Measurements from ENCODE around the gene ERN2.
A peak's percentile ranks its signal among the peaks of the same experiment; 100 is the strongest.
"Not testable (repeated sequence)": the region's sequence is repeated elsewhere in the genome, so short reads cannot be mapped to it uniquely, and the experiment has no call there.

Gene ERN2

DNA sequence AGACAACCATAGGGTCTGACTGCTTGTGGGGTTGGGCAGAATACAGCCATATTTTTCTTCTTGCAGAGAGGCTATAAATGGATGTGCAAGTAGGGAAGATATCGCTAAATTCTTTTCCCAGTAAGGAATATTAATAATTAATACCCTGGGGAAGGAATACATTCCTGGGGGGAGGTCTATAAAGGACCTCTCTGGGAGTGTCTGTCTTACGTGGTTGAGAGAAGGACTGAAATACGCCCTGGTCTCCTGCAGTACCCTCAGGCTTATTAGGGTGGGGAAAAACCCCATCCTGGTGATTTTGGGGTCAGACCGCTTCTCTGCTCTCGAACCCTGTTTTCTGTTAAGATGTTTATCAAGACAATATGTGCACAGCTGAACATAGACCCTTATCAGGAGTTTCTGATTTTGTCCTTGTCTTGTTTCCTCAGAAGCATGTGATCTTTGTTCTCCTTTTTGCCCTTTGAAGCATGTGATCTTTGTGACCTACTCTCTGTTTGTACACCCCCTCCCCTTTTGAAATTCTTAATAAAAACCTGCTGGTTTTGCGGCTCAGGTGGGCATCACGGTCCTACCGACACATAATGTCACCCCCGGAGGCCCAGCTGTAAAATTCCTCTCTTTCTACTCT is 9.7 kb upstream of the ERN2 start:
- DNase-seq (ENCODE audit: low read depth): not testable (repeated sequence)

DNA sequence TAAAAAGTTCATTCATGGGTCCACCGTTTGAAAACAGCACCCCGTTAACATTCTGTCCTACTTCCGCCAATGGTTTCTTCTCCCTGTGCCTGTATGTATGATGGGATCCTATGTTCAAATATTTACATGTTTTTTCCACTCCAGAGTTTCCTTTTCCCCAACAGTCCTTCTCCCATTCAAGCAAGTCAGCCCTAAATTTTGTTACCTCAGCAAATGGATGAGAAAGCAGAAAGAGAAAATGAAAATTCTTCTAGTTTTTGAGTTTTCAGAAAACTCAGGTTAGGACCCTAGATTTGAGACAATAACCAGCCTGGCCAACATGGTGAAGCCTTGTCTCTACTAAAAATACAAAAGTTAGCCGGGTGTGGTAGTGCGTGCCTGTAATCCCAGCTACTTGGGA is 3.5 kb upstream of the ERN2 start:
- DNase-seq (ENCODE audit: low read depth): no peak

DNA sequence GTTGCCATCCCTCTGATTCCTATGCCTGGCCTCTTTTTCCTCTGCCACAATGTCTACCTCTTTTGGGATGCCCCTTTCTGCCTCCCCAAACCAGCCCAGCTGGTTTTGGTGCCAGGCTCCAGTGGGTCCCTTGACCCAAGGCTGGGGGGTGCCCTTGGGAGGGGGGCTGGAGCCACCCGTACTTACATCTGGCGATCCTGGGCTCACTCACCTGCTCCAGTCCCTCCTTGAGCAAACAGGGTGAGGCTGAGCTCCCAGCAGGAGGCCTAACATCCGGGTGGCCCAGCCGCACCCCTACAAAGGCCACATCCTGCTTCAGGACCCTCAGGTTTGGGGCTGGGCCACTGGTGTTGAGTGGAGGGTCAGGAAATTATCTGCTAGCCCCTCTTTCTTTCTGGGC is 1.2 kb downstream of the ERN2 start:
- no peak for DNase-seq (ENCODE audit: low read depth)

DNA sequence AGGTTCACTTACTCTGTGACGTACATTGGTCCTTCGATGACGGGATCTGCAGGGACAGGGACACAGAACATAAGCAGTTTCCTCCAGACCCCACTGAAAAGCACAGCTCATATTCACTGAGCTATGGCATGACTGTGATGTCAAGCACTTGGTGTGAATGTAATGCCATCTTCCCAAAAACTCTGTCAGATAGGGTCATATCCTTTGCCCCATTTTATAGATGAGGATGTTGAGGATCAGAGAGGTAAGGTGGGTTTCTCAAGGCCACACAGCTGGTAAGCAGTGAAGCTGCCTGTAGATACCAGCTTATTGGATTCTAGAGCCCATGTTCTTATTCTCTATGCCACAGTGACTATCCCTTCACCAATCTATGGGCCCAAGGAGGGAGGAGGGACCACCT is 2.5 kb downstream of the ERN2 start:
- no peak for DNase-seq (ENCODE audit: low read depth)

DNA sequence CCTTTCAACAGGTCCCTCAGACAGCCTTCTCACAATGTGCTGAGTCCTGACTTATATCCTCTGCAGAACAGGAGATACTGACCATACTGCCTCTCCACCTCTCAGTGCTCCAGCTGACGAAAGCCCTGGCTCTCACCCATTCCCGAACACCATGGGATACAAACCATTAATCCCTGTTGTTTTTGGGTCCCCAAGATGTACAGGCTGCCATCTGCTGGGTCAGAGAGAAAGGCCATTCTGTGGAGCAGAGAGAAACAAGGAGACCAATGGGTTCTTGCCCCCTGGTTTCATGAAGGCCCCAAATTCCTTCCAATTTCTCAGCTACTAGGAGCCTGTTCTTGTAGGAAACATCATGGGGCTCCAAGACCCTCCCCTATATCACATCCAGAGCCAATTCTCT is 3.0 kb downstream of the ERN2 start:
- no peak for DNase-seq (ENCODE audit: low read depth)

DNA sequence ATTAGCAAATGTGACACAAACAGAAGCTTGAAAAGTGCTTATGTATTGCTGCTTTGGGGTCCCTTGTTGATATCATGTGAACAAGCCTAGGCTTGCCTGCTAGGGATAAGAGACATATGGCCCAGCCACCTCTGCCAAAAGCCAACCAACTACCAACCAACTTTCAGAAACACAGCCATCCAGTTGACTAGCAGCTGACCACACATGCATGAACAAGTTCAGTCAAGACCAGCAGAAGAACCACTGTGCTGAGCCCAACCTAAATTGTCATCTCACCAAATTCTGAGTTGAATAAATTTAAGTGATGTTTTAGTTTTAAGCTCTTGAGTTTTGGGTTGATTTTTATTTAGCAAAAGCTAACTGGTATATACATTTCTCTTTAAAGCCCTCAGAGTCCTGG is 3.5 kb downstream of the ERN2 start:
- no peak for DNase-seq (ENCODE audit: low read depth)

DNA sequence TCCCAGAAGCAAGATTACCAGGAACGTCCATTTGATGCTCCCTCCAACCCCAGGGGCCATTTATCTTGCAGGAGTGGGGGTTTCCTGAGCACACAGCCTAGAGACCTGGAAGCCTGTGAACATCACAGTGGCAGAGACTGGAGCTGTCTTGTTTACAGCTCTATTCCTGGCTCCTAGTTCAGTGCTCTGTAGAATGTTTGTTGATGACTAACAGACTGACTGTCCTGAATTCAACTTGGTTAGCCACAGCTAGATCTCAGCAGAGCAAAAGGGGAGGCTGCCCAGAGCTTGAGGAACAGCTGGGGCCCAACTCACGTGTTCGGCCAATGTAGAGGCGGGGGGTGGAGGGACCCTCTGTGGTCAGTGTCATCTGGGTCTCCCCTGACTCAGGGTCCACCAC is 6.6 kb downstream of the ERN2 start:
- no peak for DNase-seq (ENCODE audit: low read depth)

DNA sequence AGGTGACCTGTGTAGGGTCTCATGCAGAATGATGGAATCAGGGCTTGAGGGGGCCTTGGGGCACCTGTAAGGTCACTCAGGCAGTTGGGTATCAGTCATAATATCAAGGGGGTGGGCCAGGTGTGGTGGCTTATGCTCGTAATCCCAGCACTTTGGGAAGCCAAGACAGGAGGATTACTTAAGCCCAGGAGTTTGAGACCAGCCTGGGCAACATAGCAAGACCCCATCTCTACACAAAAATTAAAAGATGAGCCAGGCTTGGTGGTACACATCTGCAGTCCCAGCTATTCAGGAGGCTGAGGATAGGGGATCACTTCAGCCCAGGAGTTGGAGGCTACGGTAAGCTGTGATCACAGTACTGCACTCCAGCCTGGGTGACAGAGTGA is 7.5 kb downstream of the ERN2 start:
- DNase-seq (ENCODE audit: low read depth): no peak

DNA sequence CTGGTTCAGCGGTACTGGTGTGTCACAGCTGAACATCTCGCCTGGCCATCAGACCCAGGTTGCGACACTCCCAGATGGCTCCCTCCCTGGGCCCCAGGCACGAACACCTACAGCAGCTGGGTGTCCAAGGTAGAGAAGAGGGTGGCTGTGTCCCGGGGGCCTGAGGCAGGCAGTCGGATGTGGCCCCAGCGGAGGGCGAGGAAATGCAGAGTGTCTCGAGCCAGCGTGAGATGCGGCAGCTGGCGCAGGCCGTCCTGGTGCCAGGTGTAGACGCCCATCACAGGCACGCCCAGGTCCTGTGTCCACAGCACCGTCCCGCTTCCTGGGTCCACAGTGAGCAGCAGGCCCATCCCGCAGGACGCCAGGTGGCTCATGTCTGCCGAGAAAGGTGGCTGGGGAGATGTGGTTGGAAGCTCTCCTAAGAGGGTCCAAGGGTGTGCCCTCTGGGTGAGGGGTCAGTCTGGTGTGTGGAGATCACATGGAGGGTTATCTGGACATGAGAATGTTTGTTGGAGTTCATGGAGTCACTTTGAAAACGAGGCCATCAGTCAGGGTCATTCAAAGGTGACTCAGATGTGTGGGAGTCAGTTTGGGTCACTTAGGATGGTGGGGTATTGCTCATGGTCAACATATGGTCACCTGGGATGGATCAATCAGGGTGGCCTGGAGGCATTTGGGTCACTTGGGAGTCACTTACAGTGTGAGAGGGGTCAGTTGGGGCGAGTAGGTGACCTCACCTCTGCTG is 8.1 kb downstream of the ERN2 start:
- DNase-seq (ENCODE audit: low read depth): no peak

DNA sequence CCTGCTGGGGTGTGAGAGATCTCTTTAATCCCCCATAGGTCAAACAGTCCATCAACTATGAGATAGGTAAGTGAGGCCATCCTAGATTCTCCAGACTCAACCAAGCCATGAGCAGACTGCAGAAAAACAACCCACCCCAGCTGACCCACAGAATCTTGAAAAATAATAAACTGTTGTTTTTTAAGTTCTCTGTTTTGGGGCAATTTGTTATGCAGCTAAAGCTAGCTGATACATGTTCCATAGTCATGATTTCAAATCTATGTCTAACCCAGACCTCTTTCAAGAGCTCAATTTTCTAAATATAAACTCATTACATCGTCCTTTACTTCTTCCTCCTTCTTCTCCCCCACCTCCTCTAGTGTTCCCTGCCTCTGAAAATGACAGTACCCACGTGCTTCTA is 10.1 kb downstream of the ERN2 start:
- DNase-seq (ENCODE audit: low read depth): no peak

DNA sequence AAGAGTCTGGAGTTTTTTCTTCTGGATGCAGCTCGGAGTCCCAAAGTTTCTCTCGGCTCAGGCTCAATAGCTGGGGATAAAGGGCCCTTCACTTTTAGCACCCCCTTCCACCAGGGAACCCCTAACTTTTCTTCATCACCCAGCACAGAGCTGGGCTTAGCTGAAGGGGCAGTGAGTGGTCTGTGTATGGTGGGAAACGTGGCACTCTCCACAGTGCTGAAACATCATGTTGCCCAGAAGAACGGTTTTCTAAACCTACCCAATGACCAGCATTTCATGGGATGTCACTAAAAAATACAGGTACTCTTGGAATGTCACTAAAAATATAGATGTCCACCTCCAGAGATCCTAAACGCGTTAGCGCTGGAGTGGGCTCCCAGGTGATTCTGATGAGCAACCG is 12.0 kb downstream of the ERN2 start:
- DNase-seq (ENCODE audit: low read depth): no peak

DNA sequence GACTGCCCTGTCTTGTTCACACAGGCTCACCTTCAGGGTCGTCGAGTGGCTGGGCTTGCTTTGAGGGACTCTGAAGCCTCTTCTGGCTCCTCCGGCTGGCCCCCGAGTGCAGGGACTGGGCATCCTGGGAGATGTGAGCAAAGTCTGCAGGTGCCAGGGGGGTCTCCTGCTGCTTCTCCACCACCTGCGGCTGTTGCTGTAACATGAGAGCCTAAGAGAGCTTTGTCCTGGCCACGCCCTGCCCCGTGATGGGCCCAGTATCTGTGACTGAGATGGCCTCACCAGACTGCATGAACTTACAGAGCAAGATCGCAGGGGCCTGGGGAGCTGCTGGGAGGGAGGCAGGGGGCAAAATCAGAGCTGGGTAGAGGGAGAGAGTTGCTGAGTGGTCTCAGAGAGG is 12.5 kb downstream of the ERN2 start:
- no peak for DNase-seq (ENCODE audit: low read depth)

DNA sequence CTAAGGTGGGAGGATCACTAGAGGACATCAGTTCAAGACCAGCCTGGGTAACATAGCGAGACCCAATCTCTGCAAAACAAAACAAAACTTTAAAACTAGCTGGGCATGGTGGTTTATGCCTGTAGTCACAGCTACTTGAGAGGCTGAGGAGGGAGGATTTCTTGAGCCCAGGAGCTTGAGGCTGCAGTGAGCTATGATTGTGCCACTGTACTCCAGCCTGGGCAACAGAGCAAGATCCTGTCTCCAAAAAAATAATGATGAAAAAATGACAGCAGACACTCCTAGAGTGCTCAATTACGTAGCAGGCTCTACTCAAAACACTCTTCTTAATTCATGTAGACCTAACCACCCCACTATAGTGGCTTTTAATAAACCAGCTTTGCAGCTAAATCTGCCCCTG is 12.9 kb downstream of the ERN2 start:
- DNase-seq (ENCODE audit: low read depth): no peak

DNA sequence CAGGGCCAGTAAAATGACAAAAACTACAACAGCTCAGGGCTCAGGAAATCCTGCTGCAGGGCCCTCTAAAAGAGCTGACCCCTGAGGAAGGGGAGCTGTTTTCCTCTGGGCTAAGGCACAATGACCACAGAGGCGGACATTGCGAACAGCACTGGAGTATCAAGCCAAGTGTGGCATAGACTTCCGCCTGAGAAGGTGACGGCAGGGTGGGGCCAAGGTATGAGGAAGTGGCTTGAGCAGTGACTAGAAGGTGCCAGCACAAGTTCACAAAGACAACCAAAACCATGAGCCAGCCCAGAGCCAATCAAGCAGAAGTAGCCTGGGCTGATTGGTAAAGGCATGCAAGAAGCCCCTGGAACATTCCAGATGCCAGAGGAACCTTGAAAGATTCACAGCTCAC is 13.9 kb downstream of the ERN2 start:
- DNase-seq (ENCODE audit: low read depth): no peak

DNA sequence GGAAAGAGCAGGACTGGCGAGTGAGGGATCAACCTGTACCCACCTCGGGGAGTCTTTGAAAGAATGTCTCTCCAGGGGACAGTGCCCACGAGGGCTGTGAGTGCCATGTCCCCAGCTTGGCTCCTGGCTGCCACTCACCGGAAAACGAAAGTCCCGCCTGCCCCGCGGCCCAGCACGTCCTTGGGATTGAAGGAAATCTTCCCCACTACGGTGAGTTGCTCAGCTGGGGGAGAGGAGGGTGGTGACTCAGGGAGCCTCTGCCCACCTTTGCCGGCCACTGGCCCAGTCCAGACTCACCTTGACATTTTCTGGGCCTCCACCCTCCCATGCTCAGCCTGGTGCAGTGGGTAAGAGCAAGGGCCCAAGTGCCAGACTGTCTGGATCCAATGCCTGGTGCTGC is 17.3 kb downstream of the ERN2 start:
- no peak for DNase-seq (ENCODE audit: low read depth)

DNA sequence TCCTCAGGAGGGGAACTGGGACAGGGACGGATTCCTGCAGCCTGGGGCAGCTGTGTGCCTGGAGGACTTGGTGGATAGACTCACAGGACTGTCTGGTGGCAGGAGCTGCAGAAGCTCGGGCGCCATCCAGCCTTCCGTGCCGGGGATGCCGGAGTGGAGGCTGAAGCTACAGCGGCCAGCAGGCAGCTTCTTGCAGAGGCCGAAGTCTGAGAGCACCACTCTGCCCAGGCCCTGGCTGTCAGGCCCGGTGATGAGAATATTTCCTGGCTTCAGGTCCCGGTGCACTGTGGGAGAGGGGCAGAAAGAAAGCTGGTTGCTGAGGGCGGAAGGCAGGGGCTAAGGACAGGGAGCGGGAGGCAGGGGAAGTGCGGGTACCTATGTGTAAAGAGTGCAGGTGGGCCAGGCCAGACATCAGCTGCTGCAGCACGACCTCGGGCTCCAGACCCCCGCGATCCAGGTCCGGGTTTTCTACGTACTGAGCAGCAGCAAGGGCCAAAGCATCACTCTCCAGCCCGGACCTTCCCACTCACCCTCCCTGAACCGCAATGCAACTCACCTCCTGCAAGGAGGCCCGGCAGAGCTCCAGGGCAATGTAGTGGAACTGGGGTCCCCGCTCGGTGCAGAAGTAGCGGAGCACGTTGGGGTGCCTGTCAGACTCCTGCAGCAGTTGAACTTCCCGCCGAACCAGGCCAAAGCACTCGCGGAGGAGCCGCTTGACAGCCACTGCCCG is 18.2 kb downstream of the ERN2 start:
- DNase-seq (ENCODE audit: low read depth): peak; percentile 72

DNA sequence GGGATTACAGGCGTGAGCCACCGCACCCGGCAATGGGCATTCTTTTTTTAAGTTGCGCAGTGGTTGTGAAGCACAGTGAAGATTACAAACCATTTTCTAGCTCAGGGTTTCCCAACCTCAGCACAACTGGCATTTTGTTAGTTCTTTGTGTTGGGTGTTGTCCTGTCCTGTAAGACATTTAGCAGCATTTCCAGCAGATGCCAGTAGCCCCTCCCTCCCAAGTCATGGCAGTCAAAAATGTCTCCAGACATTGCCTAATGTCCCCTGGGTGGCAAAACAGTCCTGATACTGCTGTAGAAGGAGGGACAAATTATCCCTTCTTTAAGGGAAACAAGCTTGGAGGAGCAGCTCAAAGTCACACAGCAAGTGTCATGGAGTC is 18.8 kb downstream of the ERN2 start:
- no peak for DNase-seq (ENCODE audit: low read depth)

DNA sequence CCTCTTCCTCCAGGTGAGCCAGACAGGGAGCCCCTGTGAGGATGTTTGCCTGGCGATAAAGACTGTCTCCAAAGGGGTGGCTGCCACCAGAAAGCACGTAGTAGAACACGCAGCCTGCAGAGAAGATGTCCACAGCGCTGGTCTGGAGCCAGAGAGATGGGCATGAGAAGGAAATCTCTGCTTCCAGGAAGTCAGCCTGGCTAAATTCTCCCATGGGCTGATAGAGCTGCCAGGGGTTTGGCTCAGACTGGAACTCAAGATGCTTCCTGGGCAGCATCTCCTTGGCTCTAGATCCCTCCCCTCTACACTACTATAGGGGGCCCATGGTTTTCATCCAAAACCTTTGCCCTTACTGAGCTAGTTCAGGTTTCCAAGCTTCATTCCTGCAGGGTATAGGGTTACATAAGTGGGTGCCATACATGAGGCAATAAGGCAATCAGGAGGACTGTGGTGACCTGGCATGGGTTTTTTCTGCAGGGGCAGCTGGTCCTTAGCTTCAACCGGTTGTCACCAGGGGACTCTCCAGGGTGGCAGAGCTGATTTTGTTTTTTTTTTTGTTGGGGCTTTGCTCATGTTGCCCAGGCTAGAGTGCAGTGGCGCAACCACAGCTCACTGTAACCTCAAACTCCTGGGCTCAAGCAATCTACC is 20.7 kb downstream of the ERN2 start:
- no peak for DNase-seq (ENCODE audit: low read depth)

DNA sequence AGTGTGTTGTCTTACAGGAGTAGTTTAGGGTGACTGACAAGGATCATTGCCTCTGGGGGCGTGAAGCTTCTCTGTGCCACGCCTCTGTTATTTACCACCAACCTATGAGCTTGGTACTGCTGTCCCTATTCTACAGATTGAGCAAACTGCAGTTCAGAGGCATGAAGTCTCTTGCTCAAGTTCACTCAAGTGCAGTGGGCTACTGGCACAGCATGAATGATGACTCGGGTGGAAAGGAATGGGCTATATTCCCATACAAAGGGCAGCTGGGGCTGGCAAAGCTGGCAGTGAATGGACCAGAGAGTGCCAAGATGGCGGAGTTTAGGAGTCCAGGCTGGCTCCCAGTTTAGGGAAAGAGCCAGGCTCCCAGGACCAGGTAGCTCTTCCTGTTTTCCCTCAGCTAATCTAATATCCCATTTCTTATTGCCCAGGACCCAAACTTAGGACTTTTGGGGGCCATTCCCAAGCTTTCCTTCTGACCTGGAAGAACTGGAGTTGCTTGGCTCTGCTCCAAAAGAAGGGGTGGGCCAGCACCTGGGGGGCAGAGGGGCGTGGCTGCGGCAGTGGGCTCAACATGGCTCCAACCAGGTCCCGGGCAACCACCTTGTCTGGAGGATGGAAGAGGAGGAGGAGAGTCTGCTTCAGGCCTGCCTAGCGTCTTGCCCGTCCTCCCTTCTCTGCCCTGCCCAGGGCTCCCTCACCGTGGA is 21.4 kb downstream of the ERN2 start:
- peak; percentile 54 for DNase-seq (ENCODE audit: low read depth)

DNA sequence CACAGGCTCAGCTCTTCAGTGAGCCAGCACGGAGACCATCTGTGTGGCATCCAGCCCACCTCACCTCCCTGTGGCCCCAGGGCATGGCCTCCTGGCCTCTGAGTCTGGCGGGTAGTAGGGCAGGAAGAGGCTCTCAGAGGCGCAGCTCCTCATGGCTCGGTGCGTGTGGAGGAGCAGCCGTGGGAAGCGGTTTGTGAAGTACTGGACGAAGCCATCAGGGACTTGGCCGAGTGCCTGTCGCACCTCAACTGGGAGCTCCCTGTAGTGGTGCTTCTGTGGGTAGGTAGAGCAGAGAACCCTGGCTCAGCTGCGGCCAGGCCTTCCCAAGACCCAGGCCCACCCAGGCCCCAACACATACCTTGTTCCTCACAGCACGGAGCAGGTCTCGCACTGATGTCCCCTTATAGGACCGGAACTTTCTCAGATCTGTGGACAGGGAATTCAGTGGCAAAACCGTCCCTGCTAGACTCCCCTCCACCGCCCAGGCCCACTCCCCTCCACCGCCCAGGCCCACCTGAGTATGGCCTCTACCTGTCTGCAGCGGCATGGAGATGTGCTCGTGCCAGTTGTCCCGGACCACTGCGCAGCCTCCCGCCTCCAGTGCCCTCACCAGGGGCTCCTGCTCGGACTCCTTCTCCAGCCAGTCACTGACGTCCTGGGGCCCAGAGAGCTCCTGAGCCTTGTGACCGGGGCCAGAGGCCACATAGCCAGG is 22.1 kb downstream of the ERN2 start:
- no peak for DNase-seq (ENCODE audit: low read depth)

DNA sequence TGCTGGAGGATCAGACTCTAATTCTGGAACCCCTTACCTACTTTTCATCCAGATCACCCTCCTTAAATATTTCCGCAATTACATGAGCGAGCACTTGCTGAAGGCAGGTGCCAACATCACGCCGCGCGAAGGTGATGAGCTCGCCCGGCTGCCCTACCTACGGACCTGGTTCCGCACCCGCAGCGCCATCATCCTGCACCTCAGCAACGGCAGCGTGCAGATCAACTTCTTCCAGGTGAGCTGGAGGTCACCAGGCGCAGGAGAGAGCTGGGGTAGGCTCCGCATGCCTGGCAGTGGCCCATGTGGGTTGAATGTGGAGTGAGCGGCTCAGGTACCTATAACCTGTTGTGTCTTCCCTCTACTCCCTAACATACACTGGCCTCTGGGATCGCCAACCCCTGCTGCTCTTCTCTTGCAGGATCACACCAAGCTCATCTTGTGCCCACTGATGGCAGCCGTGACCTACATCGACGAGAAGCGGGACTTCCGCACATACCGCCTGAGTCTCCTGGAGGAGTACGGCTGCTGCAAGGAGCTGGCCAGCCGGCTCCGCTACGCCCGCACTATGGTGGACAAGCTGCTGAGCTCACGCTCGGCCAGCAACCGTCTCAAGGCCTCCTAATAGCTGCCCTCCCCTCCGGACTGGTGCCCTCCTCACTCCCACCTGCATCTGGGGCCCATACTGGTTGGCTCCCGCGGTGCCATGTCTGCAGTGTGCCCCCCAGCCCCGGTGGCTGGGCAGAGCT is 23.4 kb downstream of the ERN2 start:
- no peak for DNase-seq (ENCODE audit: low read depth)
